AG09309 (cell line): ENCODE results near the gene ERFL.
A peak's percentile ranks its signal among the peaks of the same experiment; 100 is the strongest.

Source experiments
- DNase-seq: peaks from one replicate; pipeline ENCODE4 v3.0.0-alpha.2; 2010; ENCODE audit warnings: low read depth
- H3K4me3 ChIP-seq: 2 replicates; pipeline ENCODE4 v1.5.1; 2011; ENCODE audit warnings: mild to moderate bottlenecking, low read depth, low read length, moderate library complexity; ENCODE audit not compliant: control insufficient read depth
- CTCF ChIP-seq: IDR thresholded peaks from 2 replicates; pipeline ENCODE4 v1.5.1; 2011; ENCODE audit warnings: mild to moderate bottlenecking, low read depth, low read length, inconsistent platforms; ENCODE audit not compliant: insufficient read depth, control insufficient read depth; ENCODE audit errors: missing control alignments

ERFL gene

GRCh38 chr19:41936961-41937360, 8.7 kb upstream of the ERFL start:
- no peak overlapping the region for H3K4me3 ChIP-seq
- DNase-seq, result no peak
- no peak for TF ChIP-seq CTCF

- no peak for DNase-seq
- no peak overlapping the region for H3K4me3 ChIP-seq
- no peak for TF ChIP-seq CTCF
Measured at GRCh38 chr19:41936416-41936850, 8.2 kb upstream of the ERFL start.

- no peak for DNase-seq
Measured at GRCh38 chr19:41935760-41936415, 7.6 kb upstream of the ERFL start.

GRCh38 chr19:41934849-41935374, 6.7 kb upstream of the ERFL start:
- no peak overlapping the region for H3K4me3 ChIP-seq
- peak; percentile 91 for TF ChIP-seq CTCF
- no peak for DNase-seq

More at GRCh38 chr19:41935760-41936415, 7.6 kb upstream of the ERFL start:
- H3K4me3 ChIP-seq, result no peak overlapping the region
- no peak for TF ChIP-seq CTCF

- DNase-seq, result no peak
- no peak for TF ChIP-seq CTCF
- H3K4me3 ChIP-seq, result no peak overlapping the region
Measured at GRCh38 chr19:41933693-41934426, 5.6 kb upstream of the ERFL start.

GRCh38 chr19:41932720-41933332, 4.6 kb upstream of the ERFL start:
- no peak for DNase-seq
- TF ChIP-seq CTCF, result no peak
- H3K4me3 ChIP-seq, result no peak overlapping the region
